Neural cell (in vitro differentiated cells): ENCODE results near the gene JAZF1.

ENCODE experiments used
- CTCF ChIP-seq: fragments of 450-650 bp; IDR thresholded peaks from 2 replicates; pipeline ENCODE4 v1.5.1; 2014; ENCODE audit warnings: antibody characterized with exemption, mild to moderate bottlenecking, moderate library complexity; ENCODE audit not compliant: poor library complexity, severe bottlenecking
- EP300 ChIP-seq: fragments of 450-650 bp; conservative IDR thresholded peaks from 2 replicates; pipeline ENCODE4 v1.6.1; 2014; ENCODE audit warnings: antibody characterized with exemption, mild to moderate bottlenecking, moderate library complexity; ENCODE audit not compliant: poor library complexity, severe bottlenecking
- EZH2 ChIP-seq: fragments of 200-600, 300-800 bp; shearing (Covaris generic), sonication (generic); IDR thresholded peaks from 2 replicates; pipeline ENCODE4 v1.6.1; 2014; ENCODE audit warnings: antibody characterized with exemption, low read length, borderline replicate concordance, mild to moderate bottlenecking; ENCODE audit not compliant: insufficient read depth, poor library complexity, severe bottlenecking
- REST ChIP-seq: IDR thresholded peaks from 2 replicates; pipeline ENCODE4 v1.6.1; 2012; ENCODE audit warnings: borderline replicate concordance
- TAF1 ChIP-seq: IDR thresholded peaks from 2 replicates; pipeline ENCODE4 v1.6.1; 2012; ENCODE audit warnings: low read depth

- TF ChIP-seq CTCF (no peak), REST (peak; percentile 68), TAF1 (no peak), EZH2 (no peak), EP300 (peak; percentile 60)
Measured at GRCh38 chr7:28068811-28069216, 111.8 kb downstream of the JAZF1 start.
